HEK293 (cell line): ENCODE results near the gene SPEM1.

Experiments
- PRDM4 ChIP-seq: fragments of 450-650 bp; formaldehyde crosslinking; IDR thresholded peaks from 2 replicates; pipeline ENCODE4 v1.5.1; 2017; ENCODE audit warnings: missing biosample characterization, missing genetic modification characterization
- ZBTB7A ChIP-seq: fragments of 450-650 bp; formaldehyde crosslinking; IDR thresholded peaks from 2 replicates; pipeline ENCODE4 v1.5.1; 2016; ENCODE audit warnings: low read depth, missing biosample characterization, missing genetic modification characterization
- ZNF214 ChIP-seq: fragments of 450-650 bp; formaldehyde crosslinking; IDR thresholded peaks from 2 replicates; pipeline ENCODE4 v1.5.1; 2017; ENCODE audit warnings: missing biosample characterization, mild to moderate bottlenecking, missing genetic modification characterization, borderline replicate concordance
- ZNF670 ChIP-seq: fragments of 450-650 bp; formaldehyde crosslinking; IDR thresholded peaks from 2 replicates; pipeline ENCODE4 v1.5.1; 2016; ENCODE audit warnings: missing biosample characterization, missing genetic modification characterization, low read depth
- TF ChIP-seq, protein P1 (sequence below): fragments of 450-650 bp; formaldehyde crosslinking; IDR thresholded peaks from 2 replicates; pipeline ENCODE4 v1.5.1; 2016; ENCODE audit warnings: missing biosample characterization, missing genetic modification characterization

- TF ChIP-seq ZBTB7A (tag by site-specific recombination) (no peak), PRDM4 (tag by site-specific recombination) (no peak), ZNF670 (tag by site-specific recombination) (no peak), ZNF214 (tag by site-specific recombination) (no peak)
- TF ChIP-seq, protein P1, sequence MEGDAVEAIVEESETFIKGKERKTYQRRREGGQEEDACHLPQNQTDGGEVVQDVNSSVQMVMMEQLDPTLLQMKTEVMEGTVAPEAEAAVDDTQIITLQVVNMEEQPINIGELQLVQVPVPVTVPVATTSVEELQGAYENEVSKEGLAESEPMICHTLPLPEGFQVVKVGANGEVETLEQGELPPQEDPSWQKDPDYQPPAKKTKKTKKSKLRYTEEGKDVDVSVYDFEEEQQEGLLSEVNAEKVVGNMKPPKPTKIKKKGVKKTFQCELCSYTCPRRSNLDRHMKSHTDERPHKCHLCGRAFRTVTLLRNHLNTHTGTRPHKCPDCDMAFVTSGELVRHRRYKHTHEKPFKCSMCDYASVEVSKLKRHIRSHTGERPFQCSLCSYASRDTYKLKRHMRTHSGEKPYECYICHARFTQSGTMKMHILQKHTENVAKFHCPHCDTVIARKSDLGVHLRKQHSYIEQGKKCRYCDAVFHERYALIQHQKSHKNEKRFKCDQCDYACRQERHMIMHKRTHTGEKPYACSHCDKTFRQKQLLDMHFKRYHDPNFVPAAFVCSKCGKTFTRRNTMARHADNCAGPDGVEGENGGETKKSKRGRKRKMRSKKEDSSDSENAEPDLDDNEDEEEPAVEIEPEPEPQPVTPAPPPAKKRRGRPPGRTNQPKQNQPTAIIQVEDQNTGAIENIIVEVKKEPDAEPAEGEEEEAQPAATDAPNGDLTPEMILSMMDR (tag by site-specific recombination): no peak
These were observed 6.7 kb upstream of the SPEM1 start for GRCh38 chr17:7413346-7413985.
